ENCODE results near the gene PKDREJ. TPM values are rescaled to one million over a fixed set of nuclear protein-coding genes. Genes with fewer than 3 reads are reported as not detected.
A peak's percentile ranks its signal among the peaks of the same experiment; 100 is the strongest.
"Not testable (repeated sequence)": the region's sequence is repeated elsewhere in the genome, so short reads cannot be mapped to it uniquely, and the experiment has no call there.

The PKDREJ gene
- total RNA-seq, 2 experiments from 2014 or later, result not detected

DNA sequence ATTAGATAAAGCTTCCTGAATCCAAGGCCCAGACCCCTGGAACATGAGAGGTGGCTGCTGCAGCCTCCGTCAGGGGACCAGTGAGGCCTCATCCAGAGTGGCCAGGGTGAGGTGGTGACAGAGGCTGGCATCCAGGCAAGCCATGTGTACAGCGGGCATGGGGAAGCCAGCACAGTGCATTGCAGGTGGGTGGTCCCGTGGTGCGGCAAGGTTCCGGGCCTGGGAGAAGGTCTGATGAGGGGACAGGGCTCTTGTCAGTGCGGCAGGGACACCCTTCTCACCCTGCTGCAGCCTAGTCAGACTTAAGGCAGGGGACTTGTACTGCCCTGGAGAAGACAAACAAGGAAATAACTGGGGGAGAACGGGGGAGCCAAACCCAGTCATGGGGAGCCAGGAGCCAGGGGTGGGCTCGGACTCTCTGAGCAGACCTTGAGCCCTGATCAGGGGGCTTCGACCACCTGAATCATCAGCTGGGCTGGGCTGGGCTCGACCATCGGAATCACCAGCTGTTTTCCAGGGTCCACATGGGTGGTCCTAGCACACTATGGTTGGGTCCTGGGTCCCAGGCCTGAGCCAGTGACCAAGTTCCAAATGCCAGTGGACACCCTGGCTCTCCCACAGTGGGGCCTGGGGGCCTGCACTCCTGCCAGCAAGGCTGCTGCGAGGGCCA is 9.8 kb upstream of the PKDREJ start:
- Mint-ChIP-seq H3K27ac (no peak overlapping the region), H3K4me1 (peaks cover 24% of the 10 kb centered on the region)

DNA sequence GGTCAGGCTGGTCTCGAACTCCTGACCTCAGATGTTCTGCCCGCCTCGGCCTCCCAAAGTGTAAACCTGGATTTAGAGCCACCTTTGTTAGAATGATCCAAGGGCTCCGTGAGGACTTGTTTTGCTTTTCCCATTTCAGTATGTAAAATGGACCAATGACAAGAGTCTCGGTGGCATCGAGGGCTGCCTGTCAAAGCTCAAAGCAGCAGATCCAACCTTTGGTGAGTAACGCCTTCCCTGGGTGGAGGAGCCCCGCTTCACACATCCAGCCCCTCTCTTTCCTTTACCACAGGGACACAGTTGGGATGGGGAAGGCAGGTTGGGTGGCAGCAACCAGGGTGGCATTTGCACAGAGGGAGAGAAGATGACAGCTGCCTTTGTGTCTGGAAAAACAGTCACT is 9.1 kb upstream of the PKDREJ start:
- ATAC-seq (no peak), DNase-seq (no peak)
- H3K9me3 Mint-ChIP-seq (ENCODE audit: low read depth), result no peaks in the 10 kb centered on the region
- CTCF ChIA-PET, result no interaction called here
- peaks cover 26% of the 10 kb centered on the region for H3K4me1 Mint-ChIP-seq
- no peaks in the 10 kb centered on the region for H3K27me3 Mint-ChIP-seq
- H3K4me3 Mint-ChIP-seq, result no peak overlapping the region
- no peak overlapping the region for H3K27ac Mint-ChIP-seq
- H3K36me3 Mint-ChIP-seq, result peaks cover 34% of the 10 kb centered on the region

More for the DNA sequence above, 9.8 kb upstream of the PKDREJ start:
- Mint-ChIP-seq H3K27me3 (no peaks in the 10 kb centered on the region), H3K9me3 (ENCODE audit: low read depth) (no peaks in the 10 kb centered on the region), H3K36me3 (peaks cover 38% of the 10 kb centered on the region), H3K4me3 (no peak overlapping the region)
- CTCF ChIA-PET, result no interaction called here
- no peak for DNase-seq
- no peak for ATAC-seq

DNA sequence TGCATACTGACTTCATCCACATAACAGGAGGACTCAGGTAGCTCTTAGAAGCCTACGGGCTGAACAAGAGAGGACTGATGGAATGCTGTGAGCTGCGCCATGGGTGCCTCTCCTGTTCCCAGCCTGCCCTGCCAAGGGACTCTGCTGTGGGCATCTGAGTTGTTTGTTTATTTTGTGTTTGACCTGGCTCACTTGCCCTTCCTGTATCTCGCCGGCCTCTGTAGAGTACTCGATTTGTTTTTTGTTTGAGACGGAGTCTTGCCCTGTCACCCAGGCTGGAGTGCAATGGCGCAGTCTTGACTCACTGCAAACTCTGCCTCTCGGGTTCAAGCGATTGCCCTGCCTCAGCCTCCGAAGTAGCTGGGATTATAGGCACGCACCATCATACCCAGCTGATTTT is 6.4 kb upstream of the PKDREJ start:
- peaks cover 19% of the 10 kb centered on the region for H3K4me1 Mint-ChIP-seq
- DNase-seq (no peak), ATAC-seq (no peak)
- H3K27me3 Mint-ChIP-seq, result peaks cover 15% of the 10 kb centered on the region
- no peak overlapping the region for H3K4me3 Mint-ChIP-seq
- CTCF ChIA-PET, result interaction anchor here (1.0 kb wide), 1 partner anchor 26 kb away, joined by 3 read pairs; no protein-coding TSS in a partner anchor
- peak overlapping the region; percentile 31 for H3K27ac Mint-ChIP-seq
- no peaks in the 10 kb centered on the region for H3K9me3 Mint-ChIP-seq (ENCODE audit: low read depth)
- peaks cover 17% of the 10 kb centered on the region for H3K36me3 Mint-ChIP-seq

DNA sequence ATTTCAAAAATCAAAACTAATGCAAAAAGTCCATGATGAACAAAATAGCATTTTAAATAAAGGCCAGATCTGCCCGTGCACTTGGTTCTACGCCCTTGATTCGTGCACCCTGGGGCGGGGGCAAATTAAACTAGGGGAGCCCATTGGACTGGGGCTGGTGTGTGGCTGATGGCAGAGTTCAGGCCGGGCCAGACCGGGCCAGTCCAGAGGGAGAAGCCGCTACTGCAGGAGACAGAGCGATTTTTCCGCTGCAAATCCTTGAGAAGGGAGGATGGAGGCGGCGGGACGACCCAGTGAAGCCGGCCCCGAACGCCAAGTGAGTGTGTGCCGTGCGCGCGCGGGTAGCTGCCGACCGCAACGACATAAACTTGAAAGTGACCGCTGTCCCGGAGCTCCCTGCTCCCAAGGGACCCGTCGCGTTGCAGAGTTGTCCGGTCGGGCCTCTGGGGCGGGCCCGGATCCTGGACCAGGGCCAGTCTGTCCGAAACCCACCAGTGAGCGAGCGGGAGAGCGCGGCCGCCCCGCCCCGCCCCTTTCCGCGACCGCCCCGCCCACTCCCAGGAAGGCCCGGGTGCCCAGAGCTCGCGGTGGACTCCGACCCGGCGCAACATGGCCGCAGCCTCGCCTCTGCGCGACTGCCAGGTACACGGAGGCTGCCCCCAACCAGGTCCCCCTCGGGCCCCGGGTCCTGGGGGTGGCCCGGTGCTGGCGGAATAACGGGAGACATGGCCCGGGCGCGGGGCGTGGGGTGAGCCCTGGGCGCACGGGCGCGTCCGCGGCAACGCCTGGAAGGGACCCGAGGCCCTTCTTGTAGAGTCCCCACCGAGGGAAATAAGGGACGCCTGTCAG is 4.5 kb upstream of the PKDREJ start, which contains the start of gene TTC38:
TSS of gene TTC38 (plus strand) at position 578 of the 849 bp plus-strand sequence. CDS start at position 610, 32 bp downstream.
- CTCF ChIA-PET, result interaction anchor here (0.9 to 1.9 kb wide), 7 partner anchors 13 to 151 kb away, joined by 3 to 5 read pairs (median 3); partner anchors contain the start of gene CDPF1
- Mint-ChIP-seq H3K27me3 (peaks cover 30% of the 10 kb centered on the region), H3K4me3 (peak within 1 kb of the TSS; percentile 86), H3K9me3 (ENCODE audit: low read depth) (peaks cover 2% of the 10 kb centered on the region), H3K4me1 (peaks cover 19% of the 10 kb centered on the region), H3K27ac (peak within 1 kb of the TSS; percentile 78), H3K36me3 (peaks cover 18% of the 10 kb centered on the region)
- ATAC-seq, result peak; percentile 95
- peak; percentile 71 for DNase-seq

DNA sequence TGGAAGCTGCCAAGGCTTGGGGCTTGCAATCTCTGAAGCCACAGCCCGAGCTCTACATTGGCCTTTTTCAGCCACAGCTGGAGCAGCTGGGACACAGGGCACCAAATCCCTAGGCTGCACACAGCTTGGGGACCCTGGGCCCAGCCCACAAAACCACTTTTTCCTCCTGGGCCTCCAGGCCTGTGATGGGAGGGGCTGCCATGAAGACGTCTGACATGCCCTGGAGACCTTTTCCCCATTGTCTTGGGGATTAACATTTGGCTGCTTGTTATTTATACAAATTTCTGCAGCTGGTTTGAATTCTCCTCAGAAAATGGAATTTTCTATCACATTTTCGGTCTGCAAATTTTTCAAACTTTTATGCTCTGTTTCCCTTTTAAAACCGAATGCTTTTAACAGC is 2.5 kb upstream of the PKDREJ start:
- not testable (repeated sequence) for DNase-seq; H3K9me3 Mint-ChIP-seq (ENCODE audit: low read depth); H3K27ac Mint-ChIP-seq; ATAC-seq; H3K4me3 Mint-ChIP-seq
- Mint-ChIP-seq H3K27me3 (peaks cover 50% of the 10 kb centered on the region), H3K4me1 (peaks cover 22% of the 10 kb centered on the region), H3K36me3 (peaks cover 15% of the 10 kb centered on the region)
- CTCF ChIA-PET, result interaction anchor here (1.6 kb wide), 1 partner anchor 15 kb away, joined by 4 read pairs; the partner anchor contains the start of gene CDPF1

DNA sequence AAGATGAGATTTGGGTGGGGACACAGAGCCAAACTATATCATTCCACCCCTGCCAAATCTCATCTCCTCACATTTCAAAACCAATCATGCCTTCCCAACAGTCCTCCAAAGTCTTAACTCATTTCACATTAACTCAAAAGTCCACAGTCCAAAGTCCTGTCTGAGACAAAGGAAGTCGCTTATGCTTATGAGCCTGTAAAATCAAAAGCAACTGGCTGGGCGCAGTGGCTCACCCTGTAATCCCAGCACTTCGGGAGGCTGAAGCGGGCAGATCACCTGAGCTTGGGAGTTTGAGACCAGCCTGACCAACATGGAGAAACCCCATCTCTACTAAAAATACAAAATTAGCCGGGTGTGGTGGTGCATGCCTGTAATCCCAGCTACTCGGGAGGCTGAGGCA is 1.4 kb upstream of the PKDREJ start:
- ATAC-seq; DNase-seq; H3K4me3 Mint-ChIP-seq; H3K27ac Mint-ChIP-seq; H3K9me3 Mint-ChIP-seq (ENCODE audit: low read depth): not testable (repeated sequence)
- CTCF ChIA-PET, result interaction anchor here (1.6 kb wide), 1 partner anchor 14 kb away, joined by 4 read pairs; the partner anchor contains the start of gene CDPF1
- H3K36me3 Mint-ChIP-seq, result peaks cover 13% of the 10 kb centered on the region
- H3K4me1 Mint-ChIP-seq, result peaks cover 16% of the 10 kb centered on the region
- peaks cover 61% of the 10 kb centered on the region for H3K27me3 Mint-ChIP-seq

DNA sequence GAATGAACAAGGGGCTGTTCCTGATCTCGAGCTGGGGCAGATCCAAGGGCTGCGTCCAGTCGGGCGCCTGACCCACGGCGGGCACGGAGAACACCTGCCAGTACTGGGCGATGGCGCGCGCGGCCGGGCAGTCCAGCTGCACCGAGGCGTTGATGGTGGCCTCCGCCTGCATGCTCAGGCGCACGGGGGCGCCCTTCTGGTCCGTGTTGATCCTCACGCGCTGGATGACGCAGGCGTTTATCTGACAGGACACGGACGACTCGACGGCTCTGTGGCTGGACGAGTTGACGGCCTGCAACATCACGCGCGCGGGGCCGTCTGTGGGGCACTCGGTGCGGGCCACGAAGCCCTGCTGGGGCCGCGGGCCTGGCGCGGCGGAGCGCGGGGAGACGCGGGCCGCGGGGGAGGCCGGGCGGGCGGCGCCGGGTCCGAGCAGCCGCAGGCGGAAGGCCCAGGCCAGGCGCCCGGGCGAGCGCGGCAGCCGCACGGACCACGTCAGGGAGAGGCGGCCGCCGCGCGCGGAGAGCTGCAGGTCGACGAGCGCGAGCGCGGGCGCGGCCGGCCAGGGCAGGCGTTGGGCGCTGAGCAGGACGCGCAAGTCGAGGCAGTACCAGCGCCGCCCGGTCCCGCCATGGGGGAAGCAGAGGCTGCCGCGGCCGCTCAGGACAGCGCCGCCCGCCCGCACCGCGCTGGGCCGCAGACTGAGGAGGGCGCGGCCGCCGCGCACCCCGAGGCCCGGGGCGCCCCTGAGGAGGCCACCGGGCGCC is 511 bp downstream of the PKDREJ start:
- Mint-ChIP-seq H3K36me3 (peaks cover 13% of the 10 kb centered on the region), H3K4me3 (no peak overlapping the region), H3K27me3 (peaks cover 80% of the 10 kb centered on the region), H3K9me3 (ENCODE audit: low read depth) (peaks cover 2% of the 10 kb centered on the region), H3K27ac (no peak overlapping the region), H3K4me1 (peaks cover 7% of the 10 kb centered on the region)
- CTCF ChIA-PET, result interaction anchor here (0.6 to 1.2 kb wide), 2 partner anchors 15 to 256 kb away, joined by 3 to 4 read pairs; no protein-coding TSS in a partner anchor
- DNase-seq, result peak; percentile 57
- ATAC-seq, result peak; percentile 61

DNA sequence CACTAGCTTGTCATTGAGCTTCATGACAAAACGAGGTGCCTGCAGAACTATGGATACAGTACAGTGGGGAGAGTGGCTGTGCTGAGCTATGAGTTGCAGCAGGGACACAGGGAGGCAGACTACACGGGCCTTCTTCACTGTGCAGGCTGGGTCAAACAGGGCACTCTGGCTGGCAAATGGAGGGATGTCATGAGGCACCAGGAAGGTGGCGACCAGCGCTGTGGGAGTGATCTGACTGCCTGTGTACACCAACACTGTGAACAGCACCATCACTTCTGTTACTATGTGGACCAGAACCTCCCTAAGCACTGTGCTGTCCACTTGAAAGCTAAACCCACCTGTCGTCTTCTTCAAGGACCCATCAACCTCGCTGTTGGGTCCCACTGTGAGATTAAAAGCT is 3.1 kb downstream of the PKDREJ start:
- Mint-ChIP-seq H3K27me3 (peaks cover 80% of the 10 kb centered on the region), H3K36me3 (peaks cover 11% of the 10 kb centered on the region), H3K27ac (no peak overlapping the region), H3K4me3 (no peak overlapping the region), H3K4me1 (peaks cover 5% of the 10 kb centered on the region), H3K9me3 (ENCODE audit: low read depth) (peaks cover 2% of the 10 kb centered on the region)
- CTCF ChIA-PET, result interaction anchor here (2.8 kb wide), 1 partner anchor 10 kb away, joined by 9 read pairs; the partner anchor contains the start of gene CDPF1
- no peak for ATAC-seq
- no peak for DNase-seq

DNA sequence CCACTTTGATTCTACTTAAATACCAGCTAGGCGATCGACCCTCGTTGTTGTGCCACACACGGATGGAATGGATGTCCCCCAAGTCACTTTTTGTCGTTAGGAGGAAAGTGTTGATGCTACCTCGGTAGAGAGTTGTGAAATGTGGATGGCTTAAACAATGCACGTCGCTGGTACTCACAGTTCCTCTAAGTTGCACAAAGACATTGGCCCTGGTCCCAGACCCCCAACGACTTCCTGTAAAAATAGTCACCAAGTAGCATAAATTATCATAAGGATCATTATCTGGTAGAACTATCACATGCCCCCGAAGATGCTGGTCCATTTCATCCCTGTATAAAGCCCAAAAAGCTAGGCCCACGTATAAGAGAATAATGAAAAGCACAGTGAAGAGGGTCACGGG is 3.8 kb downstream of the PKDREJ start:
- DNase-seq (no peak), ATAC-seq (no peak)
- Mint-ChIP-seq H3K27me3 (peaks cover 73% of the 10 kb centered on the region), H3K4me1 (peaks cover 10% of the 10 kb centered on the region), H3K9me3 (ENCODE audit: low read depth) (peaks cover under 1% of the 10 kb centered on the region), H3K36me3 (peaks cover 9% of the 10 kb centered on the region), H3K4me3 (no peak overlapping the region), H3K27ac (no peak overlapping the region)
- CTCF ChIA-PET, result interaction anchor here (2.8 kb wide), 1 partner anchor 10 kb away, joined by 9 read pairs; the partner anchor contains the start of gene CDPF1

DNA sequence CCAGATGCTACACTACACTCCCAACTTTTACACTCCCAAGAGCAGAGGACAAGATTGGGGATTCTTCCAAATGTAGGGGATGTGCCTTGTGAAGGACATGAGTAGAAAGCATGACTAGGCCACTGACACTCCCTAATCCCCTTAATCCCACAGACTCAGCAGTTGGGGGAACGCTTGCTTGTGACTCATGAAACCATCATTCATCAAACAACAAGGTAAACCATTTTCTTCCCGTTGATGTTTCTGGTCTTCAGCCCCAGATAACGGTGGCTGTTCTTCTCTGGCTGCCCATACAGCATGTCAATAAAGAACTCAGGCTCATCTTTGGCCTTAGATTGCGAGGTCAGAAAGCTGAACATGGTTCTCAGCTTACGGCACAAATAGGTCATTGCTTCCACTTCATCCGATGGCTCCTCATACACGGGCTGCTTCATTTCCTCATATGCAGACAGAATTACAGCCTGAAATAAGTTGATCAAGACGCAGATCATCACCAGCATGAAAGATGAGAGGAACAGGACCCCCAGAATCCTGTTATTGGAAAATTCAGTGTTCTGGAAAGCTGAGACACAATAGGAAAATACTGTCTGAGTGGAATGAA is 6.7 kb downstream of the PKDREJ start:
- peaks cover 5% of the 10 kb centered on the region for H3K36me3 Mint-ChIP-seq
- H3K27me3 Mint-ChIP-seq, result peaks cover 51% of the 10 kb centered on the region
- DNase-seq, result no peak
- peaks cover 22% of the 10 kb centered on the region for H3K4me1 Mint-ChIP-seq
- no peak overlapping the region for H3K4me3 Mint-ChIP-seq
- CTCF ChIA-PET, result interaction anchor here (1.3 kb wide), 1 partner anchor 111 kb away, joined by 3 read pairs; no protein-coding TSS in a partner anchor
- no peak for ATAC-seq
- no peak overlapping the region for H3K27ac Mint-ChIP-seq
- H3K9me3 Mint-ChIP-seq (ENCODE audit: low read depth), result no peaks in the 10 kb centered on the region

DNA sequence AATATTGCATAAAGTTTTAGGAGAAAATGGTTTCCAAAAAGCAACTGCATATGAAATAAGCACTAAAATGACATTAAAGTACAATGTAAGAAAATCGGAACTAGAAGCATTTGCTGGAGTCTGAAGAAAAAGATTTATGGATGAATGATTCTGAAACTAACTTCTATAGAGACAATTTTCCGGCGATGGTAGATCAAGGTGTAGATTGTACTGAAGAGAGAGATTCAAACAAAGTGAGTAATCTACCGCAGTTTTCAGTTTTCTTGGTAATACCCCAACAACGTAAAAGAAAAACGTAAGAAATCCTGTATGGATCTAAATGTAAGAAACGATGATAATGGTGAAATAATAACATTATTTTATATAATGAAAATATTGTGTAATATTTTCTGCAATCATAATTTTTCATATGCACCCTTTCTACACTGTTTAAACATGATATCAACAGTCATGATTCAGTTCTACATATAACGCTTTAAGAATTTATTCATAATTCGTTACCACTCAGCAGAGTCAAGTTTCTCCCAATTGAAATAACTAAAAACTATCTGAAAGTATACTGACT is 11.2 kb downstream of the PKDREJ start:
- ATAC-seq (no peak), DNase-seq (no peak)
- CTCF ChIA-PET, result no interaction called here
- Mint-ChIP-seq H3K36me3 (peaks cover 5% of the 10 kb centered on the region), H3K9me3 (ENCODE audit: low read depth) (no peaks in the 10 kb centered on the region), H3K4me1 (peaks cover 37% of the 10 kb centered on the region), H3K27ac (peak overlapping the region; percentile 72), H3K27me3 (peaks cover 9% of the 10 kb centered on the region), H3K4me3 (peak overlapping the region; percentile 70)

DNA sequence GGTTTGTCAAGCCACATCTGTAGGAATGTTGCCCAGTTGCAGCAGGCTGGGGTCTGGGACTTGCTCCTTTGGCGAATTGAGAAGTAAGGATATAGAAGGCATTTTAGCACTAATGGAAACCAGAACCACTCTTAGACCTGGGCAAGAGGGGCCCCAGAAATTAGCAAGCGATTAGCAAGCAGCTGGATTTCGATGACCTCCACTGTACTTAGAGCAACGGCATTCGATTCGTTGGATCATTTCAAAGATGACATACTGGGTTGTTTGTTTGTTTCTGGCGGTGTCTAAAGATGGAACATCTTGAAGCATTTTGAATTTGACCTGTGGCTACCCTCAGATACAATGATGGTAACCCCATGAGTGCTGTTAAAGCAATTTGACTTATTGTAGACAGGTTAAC is 11.9 kb downstream of the PKDREJ start:
- peak overlapping the region; percentile 72 for H3K27ac Mint-ChIP-seq
- DNase-seq (no peak), ATAC-seq (no peak)
- H3K36me3 Mint-ChIP-seq, result peaks cover 5% of the 10 kb centered on the region
- CTCF ChIA-PET, result interaction anchor here (1.2 kb wide), 1 partner anchor 129 kb away, joined by 3 read pairs; no protein-coding TSS in a partner anchor
- H3K27me3 Mint-ChIP-seq, result peaks cover 3% of the 10 kb centered on the region
- peak overlapping the region; percentile 70 for H3K4me3 Mint-ChIP-seq
- H3K9me3 Mint-ChIP-seq (ENCODE audit: low read depth), result no peaks in the 10 kb centered on the region
- H3K4me1 Mint-ChIP-seq, result peaks cover 37% of the 10 kb centered on the region
